ENCODE data around the gene CINP.

DNA sequence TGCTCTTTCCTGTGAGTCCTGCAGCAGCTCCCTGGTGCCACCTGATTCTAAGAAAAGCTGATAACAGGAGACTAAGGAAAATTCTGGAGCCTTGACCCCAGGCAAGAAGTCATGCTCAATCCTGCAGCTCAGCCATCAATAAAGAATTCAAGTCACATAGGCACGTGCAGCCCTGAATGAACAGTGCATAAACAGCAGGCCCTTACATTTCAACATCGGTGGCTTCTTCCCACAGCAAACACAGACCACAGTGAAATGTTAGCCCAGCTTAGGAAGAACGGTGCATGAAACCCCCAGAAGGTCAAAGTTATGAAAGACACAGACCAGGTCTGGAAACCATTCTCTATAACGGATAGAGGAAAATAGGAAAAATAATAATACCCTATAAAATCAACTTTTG, 10.5 kb downstream of the CINP start:
- TF ChIP-seq ZNF253 (CRISPR knock-in tag; conservative IDR thresholded peaks at IDR 0.05): no peak
- no peak for TF ChIP-seq FOXJ3 (CRISPR knock-in tag; IDR thresholded peaks at IDR 0.05)
- TF ChIP-seq, protein P1, sequence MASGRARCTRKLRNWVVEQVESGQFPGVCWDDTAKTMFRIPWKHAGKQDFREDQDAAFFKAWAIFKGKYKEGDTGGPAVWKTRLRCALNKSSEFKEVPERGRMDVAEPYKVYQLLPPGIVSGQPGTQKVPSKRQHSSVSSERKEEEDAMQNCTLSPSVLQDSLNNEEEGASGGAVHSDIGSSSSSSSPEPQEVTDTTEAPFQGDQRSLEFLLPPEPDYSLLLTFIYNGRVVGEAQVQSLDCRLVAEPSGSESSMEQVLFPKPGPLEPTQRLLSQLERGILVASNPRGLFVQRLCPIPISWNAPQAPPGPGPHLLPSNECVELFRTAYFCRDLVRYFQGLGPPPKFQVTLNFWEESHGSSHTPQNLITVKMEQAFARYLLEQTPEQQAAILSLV (tag; IDR thresholded peaks at IDR 0.05): no peak
- no peak for TF ChIP-seq CREB1 (IDR thresholded peaks at IDR 0.05)
- TF ChIP-seq CREB1 (CRISPR knock-in tag; IDR thresholded peaks at IDR 0.05): no peak
- no peak for TF ChIP-seq KDM4B (IDR thresholded peaks at IDR 0.05; ENCODE audit: borderline replicate concordance in 2 of 2, low read depth in 1 of 2)
- no peak for TF ChIP-seq ZNF274 (IDR thresholded peaks at IDR 0.05; ENCODE audit: borderline replicate concordance, low read depth, low read length)
- TF ChIP-seq, protein P2, sequence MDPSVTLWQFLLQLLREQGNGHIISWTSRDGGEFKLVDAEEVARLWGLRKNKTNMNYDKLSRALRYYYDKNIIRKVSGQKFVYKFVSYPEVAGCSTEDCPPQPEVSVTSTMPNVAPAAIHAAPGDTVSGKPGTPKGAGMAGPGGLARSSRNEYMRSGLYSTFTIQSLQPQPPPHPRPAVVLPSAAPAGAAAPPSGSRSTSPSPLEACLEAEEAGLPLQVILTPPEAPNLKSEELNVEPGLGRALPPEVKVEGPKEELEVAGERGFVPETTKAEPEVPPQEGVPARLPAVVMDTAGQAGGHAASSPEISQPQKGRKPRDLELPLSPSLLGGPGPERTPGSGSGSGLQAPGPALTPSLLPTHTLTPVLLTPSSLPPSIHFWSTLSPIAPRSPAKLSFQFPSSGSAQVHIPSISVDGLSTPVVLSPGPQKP (CRISPR knock-in tag; IDR thresholded peaks at IDR 0.05): no peak
